Upper lobe of left lung (tissue), 4 donors: ENCODE results near the gene ANO10.

Experiments used
- EP300 ChIP-seq, 4 donors: sonication (generic); formaldehyde crosslinking; IDR thresholded peaks; one replicate each; pipeline ENCODE4 v1.5.1; 2017; ENCODE audit warnings: antibody characterized with exemption in 4 of 4, control low read depth in 2 of 4
- POLR2A ChIP-seq, 4 donors: fragments of 450-650 bp; IDR thresholded peaks; one replicate each; pipeline ENCODE4 v1.5.1; 2016 to 2017; ENCODE audit warnings: antibody characterized with exemption in 4 of 4, mild to moderate bottlenecking in 2 of 4
- POLR2AphosphoS5 ChIP-seq, 2 donors: sonication (generic); formaldehyde crosslinking; IDR thresholded peaks; one replicate each; pipeline ENCODE4 v1.5.1; 2017; ENCODE audit warnings: antibody characterized with exemption in 2 of 2
- TF ChIP-seq, protein P1 (sequence below), 6 experiments: fragments of 450-650 bp in 4 of 6; fragments of 200-600 bp in 2 of 6; sonication (generic) in 2 of 6; IDR thresholded peaks; one replicate each; pipeline ENCODE4 v1.5.1; 2016 to 2019; ENCODE audit warnings: antibody characterized with exemption in 6 of 6

DNA sequence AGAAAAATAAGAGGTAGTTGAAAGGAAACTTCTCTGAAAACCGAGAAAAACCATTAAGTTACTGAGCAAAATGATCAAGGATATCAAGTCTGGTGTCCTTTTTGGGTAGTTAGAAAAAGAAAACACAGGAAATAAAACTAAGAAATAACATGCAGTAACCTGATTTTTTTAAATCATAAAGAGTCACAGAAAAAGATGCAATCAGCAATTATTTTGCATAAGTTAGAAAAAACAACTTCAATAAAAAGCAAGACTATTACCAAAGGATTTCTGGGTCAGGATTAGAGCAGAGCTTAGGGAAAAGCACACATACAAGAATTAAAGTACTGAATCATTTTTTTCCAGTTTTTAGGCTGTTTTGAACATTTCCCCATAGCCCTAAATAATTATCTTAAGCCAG, 28.5 kb upstream of the ANO10 start:
- TF ChIP-seq, protein P1, sequence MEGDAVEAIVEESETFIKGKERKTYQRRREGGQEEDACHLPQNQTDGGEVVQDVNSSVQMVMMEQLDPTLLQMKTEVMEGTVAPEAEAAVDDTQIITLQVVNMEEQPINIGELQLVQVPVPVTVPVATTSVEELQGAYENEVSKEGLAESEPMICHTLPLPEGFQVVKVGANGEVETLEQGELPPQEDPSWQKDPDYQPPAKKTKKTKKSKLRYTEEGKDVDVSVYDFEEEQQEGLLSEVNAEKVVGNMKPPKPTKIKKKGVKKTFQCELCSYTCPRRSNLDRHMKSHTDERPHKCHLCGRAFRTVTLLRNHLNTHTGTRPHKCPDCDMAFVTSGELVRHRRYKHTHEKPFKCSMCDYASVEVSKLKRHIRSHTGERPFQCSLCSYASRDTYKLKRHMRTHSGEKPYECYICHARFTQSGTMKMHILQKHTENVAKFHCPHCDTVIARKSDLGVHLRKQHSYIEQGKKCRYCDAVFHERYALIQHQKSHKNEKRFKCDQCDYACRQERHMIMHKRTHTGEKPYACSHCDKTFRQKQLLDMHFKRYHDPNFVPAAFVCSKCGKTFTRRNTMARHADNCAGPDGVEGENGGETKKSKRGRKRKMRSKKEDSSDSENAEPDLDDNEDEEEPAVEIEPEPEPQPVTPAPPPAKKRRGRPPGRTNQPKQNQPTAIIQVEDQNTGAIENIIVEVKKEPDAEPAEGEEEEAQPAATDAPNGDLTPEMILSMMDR (IDR thresholded peaks at IDR 0.05), result no peak
- TF ChIP-seq EP300 (IDR thresholded peaks at IDR 0.05) (no peak), POLR2A (IDR thresholded peaks at IDR 0.05) (no peak), POLR2AphosphoS5 (IDR thresholded peaks at IDR 0.05) (no peak)
